HG03469 (cell line): ENCODE measurements around the gene EHD4.

ENCODE experiments used
- ATAC-seq: cut with Tn5 transposase; IDR thresholded peaks from one replicate; pipeline ENCODE4 v1.9.1; 2021; ENCODE audit warnings: mild to moderate bottlenecking, moderate library complexity, moderate number of reproducible peaks; ENCODE audit not compliant: unreplicated experiment

The EHD4 gene

DNA sequence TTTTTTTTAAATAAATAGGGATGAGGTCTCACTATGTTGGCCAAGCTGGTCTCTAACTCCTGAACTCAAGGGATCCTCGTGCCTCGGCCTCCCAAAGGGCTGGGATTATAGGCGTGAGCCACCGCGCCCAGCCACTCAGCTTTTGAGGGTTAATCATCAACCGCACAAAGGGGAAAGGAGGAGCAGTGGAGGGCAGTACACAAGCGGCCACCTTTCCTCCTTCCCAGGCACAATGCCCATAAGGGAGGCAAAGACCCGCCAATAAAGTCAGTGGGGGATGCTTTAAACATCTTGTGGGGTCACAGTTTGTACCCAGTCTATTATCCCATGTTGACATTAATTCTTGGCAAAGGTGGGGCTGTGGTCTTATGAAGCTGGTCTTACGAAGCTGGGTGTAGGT lies 32.4 kb downstream of the EHD4 start:
- ATAC-seq = no peak

DNA sequence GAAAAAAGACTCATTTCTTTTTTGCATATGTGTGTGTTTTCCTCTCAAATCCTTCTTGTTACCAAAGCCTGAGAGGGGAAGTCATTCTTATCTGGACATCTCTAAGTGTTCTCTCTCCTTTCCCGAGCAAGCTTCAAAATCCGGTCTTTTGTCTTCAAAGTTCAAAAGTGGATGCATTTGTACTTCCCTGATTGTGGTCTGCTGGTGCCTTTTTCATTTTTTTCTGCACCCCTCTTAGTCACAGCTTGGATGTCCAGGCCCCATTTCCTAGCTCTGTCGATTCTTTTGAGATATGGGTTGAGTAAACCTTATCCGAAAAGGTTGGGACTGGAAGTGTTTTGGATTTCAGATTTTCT lies 34.8 kb downstream of the EHD4 start:
- ATAC-seq = no peak

DNA sequence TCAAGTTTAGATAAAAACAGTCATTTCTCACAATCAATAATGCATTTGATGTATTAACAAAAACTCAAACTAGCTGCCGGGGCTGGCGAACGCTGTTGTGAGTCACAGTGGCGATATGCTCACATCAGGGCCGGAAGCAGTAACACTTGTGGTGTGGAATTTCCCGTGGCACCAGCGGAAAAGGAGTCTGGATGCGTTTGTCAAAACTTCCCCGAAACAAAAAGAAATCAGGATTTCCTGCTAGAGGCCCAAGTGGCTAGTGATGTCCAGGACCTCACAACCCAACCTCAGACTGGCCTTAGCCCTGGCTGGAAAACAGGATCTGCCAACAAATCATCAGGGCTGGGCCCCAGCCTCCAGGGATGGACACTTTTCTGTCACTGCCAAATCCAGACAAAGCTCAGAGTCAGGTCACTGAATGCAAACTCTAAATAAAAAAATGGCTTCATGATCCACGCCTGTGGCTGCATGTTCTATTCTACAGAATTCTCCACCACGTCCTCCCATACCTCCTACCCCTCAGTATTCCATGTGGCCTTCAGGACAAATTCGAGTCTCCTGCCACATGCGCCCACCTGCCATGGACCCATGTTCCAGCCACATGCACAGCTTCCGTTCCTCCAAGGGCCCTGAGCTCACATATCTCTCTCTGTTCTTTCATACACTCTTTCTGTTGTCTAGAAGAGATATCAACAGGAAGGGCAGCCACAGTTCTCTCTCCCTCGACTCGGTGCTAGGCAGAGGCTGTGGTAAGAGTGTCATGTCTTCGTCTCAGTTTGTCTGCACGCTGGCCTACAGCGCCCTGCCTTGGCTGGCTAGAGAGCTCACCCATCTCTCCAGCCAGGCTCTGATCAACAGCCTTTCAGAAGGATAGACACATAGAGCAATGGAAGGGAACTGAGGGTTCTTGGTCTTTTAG lies 35.4 kb downstream of the EHD4 start:
- ATAC-seq = no peak

GRCh38 chr15:41936155-41936554 lies 36.2 kb downstream of the EHD4 start:
- ATAC-seq = no peak

GRCh38 chr15:41935566-41936020 lies 36.8 kb downstream of the EHD4 start:
- no peak for ATAC-seq

GRCh38 chr15:41934843-41935242 lies 37.5 kb downstream of the EHD4 start:
- no peak for ATAC-seq

GRCh38 chr15:41933771-41934170 lies 38.6 kb downstream of the EHD4 start:
- no peak for ATAC-seq

DNA sequence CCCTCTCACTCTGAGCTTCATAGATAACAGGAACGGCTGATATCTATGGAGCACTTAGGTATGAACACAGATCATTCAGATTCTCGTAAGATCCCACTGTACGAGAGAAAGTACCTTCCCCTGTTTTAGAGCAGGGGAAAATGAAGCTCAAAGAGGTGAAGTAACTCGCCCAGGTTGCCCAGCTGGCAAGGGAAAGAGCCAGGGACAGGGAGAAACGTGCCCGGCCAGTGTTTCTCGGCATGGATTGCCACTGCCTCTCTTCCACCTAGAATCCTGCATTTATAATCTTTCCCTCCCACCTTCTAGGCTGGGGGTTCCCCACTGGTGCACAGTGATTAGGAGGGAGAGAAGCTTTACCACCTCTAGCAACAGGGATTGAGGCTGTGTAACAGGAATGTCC lies 39.0 kb downstream of the EHD4 start:
- ATAC-seq = no peak

GRCh38 chr15:41932511-41933289 lies 39.7 kb downstream of the EHD4 start:
- ATAC-seq = no peak

DNA sequence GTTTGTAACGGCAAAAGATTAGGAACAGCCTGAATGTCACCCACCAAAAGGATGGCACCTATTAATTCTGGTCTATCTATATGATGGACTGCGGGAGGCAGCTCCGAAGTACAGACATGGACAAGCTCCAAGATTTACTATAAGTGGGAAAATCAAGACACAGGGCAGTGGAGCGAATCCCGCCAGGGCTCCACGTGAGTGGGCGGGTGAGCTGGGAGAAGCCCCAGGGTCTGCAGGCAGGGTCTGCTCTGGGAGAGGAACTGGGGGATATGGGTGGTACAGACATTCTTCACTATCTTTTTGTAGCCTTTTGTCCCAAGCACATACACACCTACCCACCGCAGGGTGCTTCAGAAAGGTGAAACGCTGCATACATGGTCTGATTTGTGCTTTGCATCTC lies 40.3 kb downstream of the EHD4 start:
- ATAC-seq = no peak

GRCh38 chr15:41930867-41931222 lies 41.5 kb downstream of the EHD4 start:
- no peak for ATAC-seq

- no peak for ATAC-seq
Measured at GRCh38 chr15:41930221-41930866, 42.0 kb downstream of the EHD4 start.

GRCh38 chr15:41928637-41929620 lies 43.4 kb downstream of the EHD4 start:
- no peak for ATAC-seq

DNA sequence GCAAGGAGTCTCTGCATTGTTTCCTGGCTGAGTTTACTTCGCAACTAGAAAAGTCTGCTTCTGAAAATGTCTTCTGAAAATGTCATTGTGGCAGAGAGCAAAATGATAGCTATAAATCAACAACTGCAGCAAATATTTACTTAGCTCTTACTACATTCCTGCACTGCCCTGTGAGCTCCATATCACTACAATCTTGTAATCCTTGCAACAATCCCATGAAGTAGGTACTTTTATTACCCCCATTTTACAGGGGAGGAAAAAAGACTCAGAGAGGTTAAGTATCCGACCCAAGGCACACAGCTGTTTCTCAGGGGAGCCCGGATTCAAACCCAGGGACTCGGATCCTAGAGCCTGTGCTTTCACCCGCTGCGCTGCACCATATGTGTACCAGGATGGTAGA lies 44.3 kb downstream of the EHD4 start:
- no peak for ATAC-seq

- ATAC-seq = no peak
Measured at GRCh38 chr15:41927536-41927935, 44.8 kb downstream of the EHD4 start.

DNA sequence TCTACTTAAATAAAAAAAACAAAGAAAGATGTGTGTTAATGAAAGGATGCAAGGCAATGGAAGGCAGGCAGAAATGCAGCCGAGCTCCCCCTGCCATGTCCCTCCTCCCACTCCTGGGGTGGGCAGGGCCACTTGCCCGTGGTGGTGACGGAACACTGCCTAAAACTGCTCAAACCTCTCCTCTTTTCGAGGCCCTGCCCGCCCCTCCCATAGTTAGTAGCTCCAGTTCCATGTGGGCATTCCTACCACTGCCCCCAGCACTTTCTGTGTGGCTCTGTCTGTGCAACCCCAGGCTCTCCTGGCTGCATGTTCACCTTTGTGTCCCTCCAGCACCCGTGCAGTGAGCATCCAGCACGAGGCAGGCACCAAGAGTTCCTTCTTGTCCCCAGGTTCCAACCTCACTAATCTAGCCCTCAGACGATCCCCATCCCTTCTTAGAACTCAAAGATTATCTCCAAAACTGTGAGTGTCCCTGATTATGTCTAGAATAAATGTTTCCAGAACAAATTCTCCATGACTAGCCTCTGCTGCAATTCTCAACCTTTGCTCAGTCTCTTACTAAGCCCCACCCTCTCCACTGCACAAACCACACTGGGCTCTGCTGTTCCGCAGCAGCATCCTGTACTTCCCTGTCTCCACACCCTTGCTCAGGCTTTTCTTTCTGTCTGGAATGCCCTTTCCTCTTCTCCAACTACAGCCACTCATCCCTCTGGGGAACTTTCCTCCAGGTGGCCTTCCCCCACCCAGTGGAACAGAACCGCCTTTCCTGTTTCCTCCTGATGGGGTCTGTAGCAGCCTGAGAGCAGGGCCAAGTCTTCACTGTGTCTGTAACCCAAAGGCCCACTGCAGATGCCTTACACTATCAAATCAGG lies 45.9 kb downstream of the EHD4 start:
- ATAC-seq = no peak

GRCh38 chr15:41925086-41925608 lies 47.2 kb downstream of the EHD4 start:
- no peak for ATAC-seq

DNA sequence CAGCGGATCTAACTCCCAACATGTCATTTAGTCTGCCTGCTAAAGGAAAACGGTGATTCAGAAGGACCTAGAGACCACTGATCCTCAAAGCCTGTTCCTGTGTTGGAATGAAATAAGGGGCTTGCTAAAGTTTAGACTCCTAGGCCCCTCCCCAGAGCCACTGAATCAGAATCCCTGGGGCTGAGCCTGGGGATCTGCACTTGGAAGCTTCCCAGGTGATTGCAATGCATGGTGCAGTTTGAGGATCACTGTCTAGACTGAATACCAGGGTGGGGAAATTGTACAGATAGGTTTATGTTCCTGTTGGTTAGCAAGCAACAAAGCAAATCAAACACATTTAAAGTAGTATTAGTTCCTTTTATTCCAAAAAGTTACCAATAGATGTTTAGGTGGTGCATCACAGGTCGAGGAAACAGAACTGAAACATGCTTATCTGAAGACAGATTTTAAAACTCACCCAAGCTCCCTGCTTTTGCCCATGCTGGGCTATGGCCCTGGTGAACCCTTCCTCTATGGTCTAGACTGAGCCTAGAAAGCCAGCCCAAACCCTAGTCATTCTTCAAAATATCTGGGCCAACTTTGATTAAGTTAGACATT lies 48.9 kb downstream of the EHD4 start:
- ATAC-seq = no peak

DNA sequence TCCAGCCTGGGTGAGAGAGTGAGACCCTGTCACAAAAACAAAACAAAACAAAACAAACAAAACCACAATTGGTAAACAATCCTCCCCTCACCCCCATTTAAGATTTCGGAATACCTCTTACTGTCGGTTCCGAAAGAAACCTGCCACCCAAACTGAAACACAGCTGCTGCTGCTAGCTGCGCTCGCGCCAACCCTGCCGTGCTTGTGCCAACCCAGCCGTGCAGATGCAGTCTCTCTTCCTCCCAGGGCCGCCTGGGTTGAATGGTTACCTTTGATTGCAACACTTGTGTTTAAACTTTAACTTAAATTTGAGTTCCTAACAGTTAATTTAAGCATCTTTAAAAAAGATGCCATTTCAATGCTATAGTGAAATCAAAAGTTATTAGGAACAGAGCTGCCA lies 50.0 kb downstream of the EHD4 start:
- ATAC-seq = no peak
